MM.1S (cell line): Measurements from ENCODE around the gene ERAL1.

Source experiments
- DNase-seq: peaks from one replicate; pipeline ENCODE4 v3.0.0-alpha.2; 2015
- H2AFZ ChIP-seq: fragments of 300-600 bp; sonication (generic); 2 replicates; pipeline ENCODE4 v1.6.0; 2016; ENCODE audit warnings: antibody characterized with exemption, low read length
- H3F3A ChIP-seq: fragments of 300-600 bp; sonication (generic); 2 replicates; pipeline ENCODE4 v1.6.1; 2016; ENCODE audit warnings: mild to moderate bottlenecking, antibody characterized with exemption, low read length, moderate library complexity, mixed read lengths; ENCODE audit not compliant: insufficient read depth
- H3K27ac ChIP-seq: fragments of 300-600 bp; sonication (generic); 2 replicates; pipeline ENCODE4 v1.5.1; 2016; ENCODE audit warnings: mild to moderate bottlenecking, low read length
- H3K27me3 ChIP-seq: fragments of 300-600 bp; sonication (generic); replicated peaks from 2 replicates; pipeline ENCODE4 v1.6.0; 2016; ENCODE audit warnings: low read length; ENCODE audit not compliant: insufficient read depth
- H3K36me3 ChIP-seq: fragments of 300-600 bp; sonication (generic); replicated peaks from 2 replicates; pipeline ENCODE4 v1.6.1; 2016; ENCODE audit warnings: mild to moderate bottlenecking, low read length, mixed read lengths; ENCODE audit not compliant: insufficient read depth
- H3K4me1 ChIP-seq: fragments of 300-600 bp; sonication (generic); 2 replicates; pipeline ENCODE4 v1.6.1; 2016; ENCODE audit warnings: low read length, mixed read lengths
- H3K4me2 ChIP-seq: fragments of 300-600 bp; sonication (generic); 2 replicates; pipeline ENCODE4 v1.6.0; 2016; ENCODE audit warnings: low read depth, low read length
- H3K4me3 ChIP-seq: fragments of 300-600 bp; sonication (generic); 2 replicates; pipeline ENCODE4 v1.5.1; 2016; ENCODE audit warnings: low read length, mixed read lengths
- H3K79me2 ChIP-seq: fragments of 300-600 bp; sonication (generic); 2 replicates; pipeline ENCODE4 v1.6.1; 2016; ENCODE audit warnings: mixed run types, low read length, mixed read lengths
- H3K9ac ChIP-seq: fragments of 300-600 bp; sonication (generic); 2 replicates; pipeline ENCODE4 v1.6.1; 2016; ENCODE audit warnings: low read length, mixed read lengths
- H3K9me2 ChIP-seq: fragments of 300-600 bp; sonication (generic); replicated peaks from 2 replicates; pipeline ENCODE4 v1.6.1; 2016; ENCODE audit warnings: mild to moderate bottlenecking, low read length, mixed read lengths; ENCODE audit not compliant: insufficient read depth
- H3K9me3 ChIP-seq: fragments of 300-600 bp; sonication (generic); replicated peaks from 2 replicates; pipeline ENCODE4 v1.6.1; 2016; ENCODE audit warnings: mild to moderate bottlenecking, low read length, mixed read lengths; ENCODE audit not compliant: insufficient read depth
- H4K20me1 ChIP-seq: fragments of 300-600 bp; sonication (generic); 2 replicates; pipeline ENCODE4 v1.6.1; 2016; ENCODE audit warnings: mild to moderate bottlenecking, low read length, moderate library complexity, mixed read lengths; ENCODE audit not compliant: insufficient read depth
- EZH2 ChIP-seq: fragments of 300-600 bp; sonication (generic); optimal IDR thresholded peaks from 2 replicates; pipeline ENCODE3; 2017; ENCODE audit warnings: low read depth, mild to moderate bottlenecking, antibody characterized with exemption, low read length, mixed read lengths
- EZH2phosphoT487 ChIP-seq: fragments of 300-600 bp; sonication (generic); IDR thresholded peaks from 2 replicates; pipeline ENCODE4 v1.6.1; 2018; ENCODE audit warnings: antibody characterized with exemption, low read length
- TF ChIP-seq, protein P1 (sequence below): fragments of 300-600 bp; sonication (generic); IDR thresholded peaks from 2 replicates; pipeline ENCODE4 v1.5.1; 2016; ENCODE audit warnings: antibody characterized with exemption, low read length, mixed read lengths

The ERAL1 gene

DNA sequence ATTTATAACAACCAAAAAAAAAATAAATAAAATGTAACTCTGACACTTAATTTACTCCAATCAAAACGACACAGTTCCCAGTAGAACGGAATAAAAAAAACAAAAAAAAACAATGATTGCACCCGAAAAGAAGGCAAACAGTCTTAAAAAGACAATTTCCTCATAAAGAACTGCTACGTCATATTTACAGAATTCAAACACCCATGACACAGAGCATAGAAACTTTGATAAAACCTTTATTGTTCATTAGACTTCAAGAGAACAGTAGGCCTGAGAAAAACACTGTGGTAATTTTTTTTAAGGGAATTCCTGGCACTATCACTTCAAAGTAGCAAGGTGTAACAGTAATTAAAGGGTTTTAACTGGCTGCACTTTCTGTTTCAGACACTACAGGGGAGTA is 38.3 kb upstream of the ERAL1 start:
- H3K27ac ChIP-seq, result no peak overlapping the region
- H3K79me2 ChIP-seq, result peaks cover 51% of the 10 kb centered on the region
- H3F3A ChIP-seq, result peaks cover 11% of the 10 kb centered on the region
- no peaks in the 10 kb centered on the region for H3K9me3 ChIP-seq
- TF ChIP-seq, protein P1, sequence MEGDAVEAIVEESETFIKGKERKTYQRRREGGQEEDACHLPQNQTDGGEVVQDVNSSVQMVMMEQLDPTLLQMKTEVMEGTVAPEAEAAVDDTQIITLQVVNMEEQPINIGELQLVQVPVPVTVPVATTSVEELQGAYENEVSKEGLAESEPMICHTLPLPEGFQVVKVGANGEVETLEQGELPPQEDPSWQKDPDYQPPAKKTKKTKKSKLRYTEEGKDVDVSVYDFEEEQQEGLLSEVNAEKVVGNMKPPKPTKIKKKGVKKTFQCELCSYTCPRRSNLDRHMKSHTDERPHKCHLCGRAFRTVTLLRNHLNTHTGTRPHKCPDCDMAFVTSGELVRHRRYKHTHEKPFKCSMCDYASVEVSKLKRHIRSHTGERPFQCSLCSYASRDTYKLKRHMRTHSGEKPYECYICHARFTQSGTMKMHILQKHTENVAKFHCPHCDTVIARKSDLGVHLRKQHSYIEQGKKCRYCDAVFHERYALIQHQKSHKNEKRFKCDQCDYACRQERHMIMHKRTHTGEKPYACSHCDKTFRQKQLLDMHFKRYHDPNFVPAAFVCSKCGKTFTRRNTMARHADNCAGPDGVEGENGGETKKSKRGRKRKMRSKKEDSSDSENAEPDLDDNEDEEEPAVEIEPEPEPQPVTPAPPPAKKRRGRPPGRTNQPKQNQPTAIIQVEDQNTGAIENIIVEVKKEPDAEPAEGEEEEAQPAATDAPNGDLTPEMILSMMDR, result no peak
- no peak for TF ChIP-seq EZH2
- TF ChIP-seq EZH2phosphoT487, result no peak
- no peak for DNase-seq
- H3K27me3 ChIP-seq, result no peaks in the 10 kb centered on the region
- H3K4me1 ChIP-seq, result peaks cover 3% of the 10 kb centered on the region
- H3K9ac ChIP-seq, result no peak overlapping the region
- H4K20me1 ChIP-seq, result no peaks in the 10 kb centered on the region
- no peak overlapping the region for H2AFZ ChIP-seq
- no peak overlapping the region for H3K4me2 ChIP-seq
- H3K9me2 ChIP-seq, result no peaks in the 10 kb centered on the region
- no peak overlapping the region for H3K4me3 ChIP-seq
- no peaks in the 10 kb centered on the region for H3K36me3 ChIP-seq

DNA sequence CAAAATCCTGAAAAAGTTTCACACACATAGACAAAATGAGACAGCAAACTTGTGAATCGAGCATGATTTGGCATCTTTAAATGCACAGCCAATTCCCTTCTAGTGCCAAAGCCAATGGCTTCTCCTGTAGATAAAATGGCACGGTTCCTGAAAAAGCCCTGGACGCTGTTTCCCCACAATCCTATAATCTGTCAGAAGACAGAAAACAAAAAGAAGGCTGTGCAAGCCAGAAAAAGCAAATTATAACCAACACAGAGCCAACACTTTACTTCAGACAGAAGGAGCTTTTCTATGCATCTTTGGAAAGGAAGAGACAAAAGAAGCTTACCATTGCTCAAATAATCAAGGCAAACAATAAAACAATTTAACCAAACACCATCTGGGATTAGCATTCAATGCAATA is 36.0 kb upstream of the ERAL1 start:
- peaks cover 40% of the 10 kb centered on the region for H3K79me2 ChIP-seq

DNA sequence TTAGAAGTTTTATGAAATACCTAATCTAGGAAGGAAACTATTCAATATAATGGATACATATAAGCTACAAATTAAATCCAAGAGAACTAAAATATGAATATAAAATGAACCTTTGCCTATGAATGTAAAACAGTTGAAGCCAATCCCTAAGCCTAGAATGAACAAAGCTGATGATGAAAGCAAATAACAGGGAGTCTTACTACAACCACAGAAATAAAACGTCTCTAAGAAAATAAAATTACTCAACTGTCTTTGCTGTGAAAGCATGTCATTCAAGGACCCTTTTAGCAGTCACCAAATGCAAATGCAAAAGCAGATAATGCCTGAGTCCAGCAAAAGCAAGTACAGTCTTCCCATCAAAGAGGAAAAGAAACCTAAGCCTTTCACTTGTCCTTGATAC is 35.2 kb upstream of the ERAL1 start:
- Histone ChIP-seq H3K4me2 (no peak overlapping the region), H3K9ac (no peak overlapping the region), H3K9me2 (no peaks in the 10 kb centered on the region), H2AFZ (no peak overlapping the region), H3K27me3 (no peaks in the 10 kb centered on the region), H3K27ac (no peak overlapping the region), H3K79me2 (peaks cover 32% of the 10 kb centered on the region), H3K36me3 (no peaks in the 10 kb centered on the region), H3K4me3 (no peak overlapping the region), H3K9me3 (no peaks in the 10 kb centered on the region), H3K4me1 (no peaks in the 10 kb centered on the region), H4K20me1 (no peaks in the 10 kb centered on the region), H3F3A (no peaks in the 10 kb centered on the region)
- no peak for DNase-seq
- TF ChIP-seq, protein P1, result no peak
- TF ChIP-seq EZH2phosphoT487, result no peak
- no peak for TF ChIP-seq EZH2

More for the DNA sequence above, 36.0 kb upstream of the ERAL1 start:
- no peak overlapping the region for H3K4me3 ChIP-seq
- TF ChIP-seq, protein P1, result no peak
- no peak for TF ChIP-seq EZH2
- TF ChIP-seq EZH2phosphoT487, result no peak
- no peak overlapping the region for H3K27ac ChIP-seq
- H3K9me2 ChIP-seq, result no peaks in the 10 kb centered on the region
- no peak overlapping the region for H2AFZ ChIP-seq
- no peaks in the 10 kb centered on the region for H3F3A ChIP-seq
- no peaks in the 10 kb centered on the region for H3K9me3 ChIP-seq
- no peak overlapping the region for H3K9ac ChIP-seq
- H3K27me3 ChIP-seq, result no peaks in the 10 kb centered on the region
- no peak overlapping the region for H3K4me2 ChIP-seq
- no peak for DNase-seq
- H4K20me1 ChIP-seq, result no peaks in the 10 kb centered on the region
- H3K4me1 ChIP-seq, result no peaks in the 10 kb centered on the region
- H3K36me3 ChIP-seq, result no peaks in the 10 kb centered on the region
